ENCODE data around the gene FMO4. TPM values are rescaled to one million over a fixed set of nuclear protein-coding genes. Genes with fewer than 3 reads are reported as not detected.
"Not testable (repeated sequence)": the region's sequence is repeated elsewhere in the genome, so short reads cannot be mapped to it uniquely, and the experiment has no call there.

FMO4 gene
- total and polyA plus RNA-seq, 2 experiments from 2014 or later = 3.8 to 4.1 TPM

DNA sequence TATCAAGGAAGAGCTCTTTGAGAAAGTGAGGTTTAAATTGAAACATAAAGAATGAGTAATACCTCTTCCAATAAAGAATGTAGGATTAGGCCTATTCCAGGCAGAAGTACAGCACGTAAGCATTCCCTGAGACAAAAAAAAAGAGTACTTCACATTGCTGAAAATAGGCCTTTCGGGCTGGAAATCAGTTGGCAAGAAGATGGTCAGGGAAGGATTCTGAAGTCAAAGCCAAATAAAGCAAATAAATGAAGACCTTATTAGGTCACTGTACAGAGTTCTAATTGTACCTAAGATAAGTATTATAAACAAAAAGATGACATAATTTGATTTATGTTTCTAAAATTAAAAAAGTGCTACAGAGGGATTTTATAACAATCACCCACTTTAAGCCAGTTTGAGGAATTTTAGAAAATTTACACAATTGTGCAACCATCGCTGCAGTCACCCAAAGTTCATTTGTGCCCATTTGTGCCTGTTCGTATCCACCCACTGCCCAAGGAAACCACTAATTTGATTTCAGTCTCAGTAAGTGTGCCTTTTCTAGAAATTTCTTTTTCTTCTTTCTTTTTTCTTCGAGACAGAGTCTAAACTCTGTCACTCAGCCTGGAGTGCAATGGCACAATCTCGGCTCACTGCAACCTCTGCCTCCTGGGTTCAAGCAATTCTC is 58.6 kb downstream of the FMO4 start:
- TF ChIP-seq, protein P1, sequence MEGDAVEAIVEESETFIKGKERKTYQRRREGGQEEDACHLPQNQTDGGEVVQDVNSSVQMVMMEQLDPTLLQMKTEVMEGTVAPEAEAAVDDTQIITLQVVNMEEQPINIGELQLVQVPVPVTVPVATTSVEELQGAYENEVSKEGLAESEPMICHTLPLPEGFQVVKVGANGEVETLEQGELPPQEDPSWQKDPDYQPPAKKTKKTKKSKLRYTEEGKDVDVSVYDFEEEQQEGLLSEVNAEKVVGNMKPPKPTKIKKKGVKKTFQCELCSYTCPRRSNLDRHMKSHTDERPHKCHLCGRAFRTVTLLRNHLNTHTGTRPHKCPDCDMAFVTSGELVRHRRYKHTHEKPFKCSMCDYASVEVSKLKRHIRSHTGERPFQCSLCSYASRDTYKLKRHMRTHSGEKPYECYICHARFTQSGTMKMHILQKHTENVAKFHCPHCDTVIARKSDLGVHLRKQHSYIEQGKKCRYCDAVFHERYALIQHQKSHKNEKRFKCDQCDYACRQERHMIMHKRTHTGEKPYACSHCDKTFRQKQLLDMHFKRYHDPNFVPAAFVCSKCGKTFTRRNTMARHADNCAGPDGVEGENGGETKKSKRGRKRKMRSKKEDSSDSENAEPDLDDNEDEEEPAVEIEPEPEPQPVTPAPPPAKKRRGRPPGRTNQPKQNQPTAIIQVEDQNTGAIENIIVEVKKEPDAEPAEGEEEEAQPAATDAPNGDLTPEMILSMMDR (IDR thresholded peaks at IDR 0.05; ENCODE audit: low read depth, low read length) = no peak
- Histone ChIP-seq H3K4me3 (no peak overlapping the region), H3K4me1 (ENCODE audit: low read depth) (no peaks in the 10 kb centered on the region), H3K27me3 (no peaks in the 10 kb centered on the region), H3K9me3 (ENCODE audit: low read depth) (no peaks in the 10 kb centered on the region), H3K36me3 (no peaks in the 10 kb centered on the region), H3K27ac (no peak overlapping the region)
- peak in 1 of 2 donors; percentile 27 for DNase-seq (ENCODE audit: low read depth in 1 of 2, low spot score in 1 of 2)

DNA sequence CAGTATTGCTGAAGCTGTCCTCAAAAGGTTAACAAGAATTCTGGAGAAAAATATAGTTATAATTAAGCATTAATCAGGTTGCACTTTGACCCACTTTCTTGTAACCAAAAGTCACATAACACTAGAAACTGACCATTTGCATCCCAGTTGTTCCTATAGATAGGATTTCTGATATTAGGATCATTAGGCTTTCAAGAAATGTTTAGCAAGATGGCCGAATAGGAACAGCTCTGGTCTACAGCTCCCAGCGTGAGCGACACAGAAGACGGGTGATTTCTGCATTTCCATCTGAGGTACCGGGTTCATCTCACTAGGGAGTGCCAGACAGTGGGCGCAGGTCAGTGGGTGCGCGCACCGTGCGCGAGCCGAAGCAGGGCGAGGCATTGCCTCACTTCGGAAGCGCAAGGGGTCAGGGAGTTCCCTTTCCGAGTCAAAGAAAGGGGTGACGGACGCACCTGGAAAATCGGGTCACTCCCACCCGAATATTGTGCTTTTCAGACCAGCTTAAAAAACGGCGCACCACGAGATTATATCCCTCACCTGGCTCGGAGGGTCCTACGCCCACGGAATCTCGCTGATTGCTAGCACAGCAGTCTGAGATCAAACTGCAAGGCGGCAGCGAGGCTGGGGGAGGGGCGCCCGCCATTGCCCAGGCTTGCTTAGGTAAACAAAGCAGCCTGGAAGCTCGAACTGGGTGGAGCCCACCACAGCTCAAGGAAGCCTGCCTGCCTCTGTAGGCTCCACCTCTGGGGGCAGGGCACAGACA is 59.6 kb downstream of the FMO4 start:
- H3K4me3 ChIP-seq; H3K27me3 ChIP-seq; DNase-seq (ENCODE audit: low read depth in 1 of 2, low spot score in 1 of 2); H3K36me3 ChIP-seq; H3K4me1 ChIP-seq (ENCODE audit: low read depth); H3K9me3 ChIP-seq (ENCODE audit: low read depth); H3K27ac ChIP-seq: not testable (repeated sequence)

GRCh38 chr1:171379846-171380245 is 65.9 kb downstream of the FMO4 start:
- Histone ChIP-seq H3K4me3 (no peak overlapping the region), H3K27ac (no peak overlapping the region), H3K4me1 (ENCODE audit: low read depth) (no peaks in the 10 kb centered on the region), H3K9me3 (ENCODE audit: low read depth) (no peaks in the 10 kb centered on the region), H3K36me3 (no peaks in the 10 kb centered on the region), H3K27me3 (no peaks in the 10 kb centered on the region)
- DNase-seq (ENCODE audit: low read depth in 1 of 2, low spot score in 1 of 2) = no peak
- TF ChIP-seq, protein P1 (IDR thresholded peaks at IDR 0.05; ENCODE audit: low read depth, low read length) = no peak

DNA sequence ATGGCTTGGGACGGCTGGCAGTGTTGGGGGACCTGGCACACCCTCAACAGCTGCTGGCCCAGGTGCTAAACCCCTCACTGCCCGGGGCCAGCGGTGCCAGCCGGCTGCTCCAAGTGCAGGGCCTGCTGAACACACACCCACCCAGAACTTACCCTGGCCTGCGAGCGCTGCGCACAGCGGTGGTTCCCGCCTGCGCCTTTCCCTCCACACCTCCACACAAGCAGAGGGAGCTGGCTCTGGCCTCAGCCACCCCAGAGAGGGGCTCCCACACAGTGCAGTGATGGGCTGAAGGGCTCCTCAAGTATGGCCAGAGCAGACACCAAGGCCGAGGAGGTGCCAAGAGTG is 67.9 kb downstream of the FMO4 start:
- Histone ChIP-seq H3K27me3 (no peaks in the 10 kb centered on the region), H3K4me1 (ENCODE audit: low read depth) (no peaks in the 10 kb centered on the region), H3K4me3 (no peak overlapping the region), H3K36me3 (no peaks in the 10 kb centered on the region), H3K27ac (no peak overlapping the region), H3K9me3 (ENCODE audit: low read depth) (no peaks in the 10 kb centered on the region)
- DNase-seq (ENCODE audit: low read depth in 1 of 2, low spot score in 1 of 2) = no peak
- TF ChIP-seq, protein P1 (IDR thresholded peaks at IDR 0.05; ENCODE audit: low read depth, low read length) = no peak

DNA sequence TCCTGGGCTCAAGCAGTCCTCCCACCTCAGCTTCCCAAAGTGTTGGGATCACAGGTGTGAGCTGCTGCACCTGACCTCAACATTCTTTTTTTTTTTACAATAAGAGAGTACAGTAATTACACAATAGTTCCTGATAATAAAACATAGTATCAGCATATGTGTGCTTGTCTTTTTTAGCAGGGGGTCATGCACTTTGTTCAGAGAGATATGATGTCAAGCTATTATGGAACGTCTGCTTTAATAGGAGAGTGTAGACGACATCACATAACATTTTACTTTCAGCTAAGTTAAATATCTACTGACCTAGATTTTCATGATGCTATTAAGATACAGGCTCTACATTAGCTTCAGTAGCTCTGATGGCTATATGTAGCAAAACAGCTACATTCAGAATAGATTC is 70.5 kb downstream of the FMO4 start:
- no peak overlapping the region for H3K4me3 ChIP-seq
- TF ChIP-seq, protein P1 (IDR thresholded peaks at IDR 0.05; ENCODE audit: low read depth, low read length) = no peak
- no peaks in the 10 kb centered on the region for H3K4me1 ChIP-seq (ENCODE audit: low read depth)
- no peaks in the 10 kb centered on the region for H3K27me3 ChIP-seq
- no peaks in the 10 kb centered on the region for H3K36me3 ChIP-seq
- no peaks in the 10 kb centered on the region for H3K9me3 ChIP-seq (ENCODE audit: low read depth)
- no peak overlapping the region for H3K27ac ChIP-seq
- no peak for DNase-seq (ENCODE audit: low read depth in 1 of 2, low spot score in 1 of 2)

GRCh38 chr1:171389171-171389570 is 75.2 kb downstream of the FMO4 start:
- Histone ChIP-seq H3K36me3 (no peaks in the 10 kb centered on the region), H3K27me3 (no peaks in the 10 kb centered on the region)

GRCh38 chr1:171390740-171391139 is 76.8 kb downstream of the FMO4 start:
- not testable (repeated sequence) for H3K4me3 ChIP-seq; H3K27me3 ChIP-seq; H3K27ac ChIP-seq; H3K36me3 ChIP-seq; H3K4me1 ChIP-seq (ENCODE audit: low read depth); DNase-seq (ENCODE audit: low read depth in 1 of 2, low spot score in 1 of 2); H3K9me3 ChIP-seq (ENCODE audit: low read depth)

More at GRCh38 chr1:171389171-171389570, 75.2 kb downstream of the FMO4 start:
- TF ChIP-seq, protein P1 (IDR thresholded peaks at IDR 0.05; ENCODE audit: low read depth, low read length) = no peak
- Histone ChIP-seq H3K4me3 (no peak overlapping the region), H3K4me1 (ENCODE audit: low read depth) (no peaks in the 10 kb centered on the region), H3K9me3 (ENCODE audit: low read depth) (no peaks in the 10 kb centered on the region), H3K27ac (no peak overlapping the region)
- DNase-seq (ENCODE audit: low read depth in 1 of 2, low spot score in 1 of 2) = peak in 1 of 2 donors; percentile 15
